SU-DHL-6 (cell line): Measurements from ENCODE around the gene RBM4.

Source experiments
- H2AFZ ChIP-seq: fragments of 200-600 bp; sonication (generic); 2 replicates; pipeline ENCODE4 v1.6.1; 2014; ENCODE audit warnings: low read depth, mild to moderate bottlenecking, moderate library complexity, mixed read lengths, antibody characterized with exemption, low read length; ENCODE audit not compliant: severe bottlenecking
- H3F3A ChIP-seq: fragments of 200-600 bp; shearing (Covaris generic); 2 replicates; pipeline ENCODE4 v1.6.0; 2016; ENCODE audit warnings: antibody characterized with exemption, mild to moderate bottlenecking; ENCODE audit not compliant: insufficient read depth
- H3K27ac ChIP-seq: fragments of 200-600 bp; sonication (generic); 2 replicates; pipeline ENCODE4 v1.5.1; 2016; ENCODE audit warnings: low read depth, mild to moderate bottlenecking, low read length, moderate library complexity, mixed read lengths
- H3K27me3 ChIP-seq: fragments of 200-600 bp; sonication (generic), shearing (Covaris generic); 2 replicates; pipeline ENCODE4 v1.6.0; 2014; ENCODE audit warnings: mild to moderate bottlenecking, low read length
- H3K36me3 ChIP-seq: fragments of 200-600 bp; sonication (generic); 2 replicates; pipeline ENCODE4 v1.6.1; 2014; ENCODE audit warnings: mild to moderate bottlenecking, low read length, mixed read lengths
- H3K4me2 ChIP-seq: fragments of 300-600, 200-600 bp; shearing (Covaris generic), sonication (generic); 2 replicates; pipeline ENCODE4 v1.6.0; 2014; ENCODE audit warnings: low read length, low read depth, mild to moderate bottlenecking; ENCODE audit not compliant: poor library complexity, severe bottlenecking
- H3K4me3 ChIP-seq: fragments of 200-600 bp; sonication (generic); 2 replicates; pipeline ENCODE4 v1.5.1; 2014; ENCODE audit warnings: antibody characterized with exemption, low read length, mild to moderate bottlenecking, mixed read lengths; ENCODE audit not compliant: insufficient read depth, poor library complexity, severe bottlenecking
- H3K79me2 ChIP-seq: fragments of 200-600 bp; sonication (generic); 2 replicates; pipeline ENCODE4 v1.6.1; 2014; ENCODE audit warnings: mild to moderate bottlenecking, low read length, moderate library complexity; ENCODE audit not compliant: insufficient read depth
- H3K9ac ChIP-seq: fragments of 200-600 bp; sonication (generic); 2 replicates; pipeline ENCODE4 v1.7.0; 2014; ENCODE audit warnings: mild to moderate bottlenecking, low read length
- H3K9me2 ChIP-seq: fragments of 200-600 bp; sonication (generic); replicated peaks from 2 replicates; pipeline ENCODE4 v1.6.1; 2014; ENCODE audit warnings: low read length; ENCODE audit not compliant: insufficient read depth
- H3K9me3 ChIP-seq: fragments of 200-600 bp; sonication (generic); 2 replicates; pipeline ENCODE4 v1.6.1; 2014; ENCODE audit warnings: low read length, mixed read lengths; ENCODE audit not compliant: insufficient read depth
- H4K20me1 ChIP-seq: fragments of 200-600 bp; sonication (generic); 2 replicates; pipeline ENCODE4 v1.6.1; 2014; ENCODE audit warnings: low read depth, mild to moderate bottlenecking, antibody characterized with exemption, low read length, moderate library complexity, mixed read lengths
- CTCF ChIP-seq: fragments of 200-600 bp; sonication (generic); IDR thresholded peaks from one replicate; pipeline ENCODE4 v1.5.1; 2017; ENCODE audit warnings: antibody characterized with exemption, mild to moderate bottlenecking, low read length, moderate library complexity; ENCODE audit not compliant: insufficient read depth, poor library complexity, severe bottlenecking
- EZH2phosphoT487 ChIP-seq: fragments of 200-600 bp; sonication (generic), shearing (Covaris generic); conservative IDR thresholded peaks from 2 replicates; pipeline ENCODE4 v1.6.1; 2018; ENCODE audit warnings: mild to moderate bottlenecking, antibody characterized with exemption, low read length, moderate library complexity, mixed read lengths

RBM4 gene

GRCh38 chr11:66676931-66677598 is 38.6 kb downstream of the RBM4 start:
- Histone ChIP-seq H3K9me2 (no peaks in the 10 kb centered on the region), H3K27me3 (no peaks in the 10 kb centered on the region), H4K20me1 (no peaks in the 10 kb centered on the region), H3K9me3 (no peaks in the 10 kb centered on the region), H3K4me3 (peak overlapping the region; percentile 58), H3K9ac (peak overlapping the region; percentile 67), H2AFZ (peak overlapping the region; percentile 52), H3K4me2 (peak overlapping the region; percentile 90), H3K27ac (peak overlapping the region; percentile 87), H3F3A (peaks cover 33% of the 10 kb centered on the region), H3K36me3 (0 out of 2 replicates have a peak, but pooled peaks cover 4% of the 10 kb centered on the region), H3K79me2 (peaks cover 49% of the 10 kb centered on the region)
- TF ChIP-seq CTCF, result no peak
- TF ChIP-seq EZH2phosphoT487, result no peak

GRCh38 chr11:66677599-66678375 is 39.3 kb downstream of the RBM4 start, which contains the start of gene RBM4B:
RBM4B (minus strand) TSS chr11:66677887; CDS start chr11:66677079, 808 bp downstream.
- TF ChIP-seq CTCF (no peak), EZH2phosphoT487 (no peak)
- Histone ChIP-seq H3K9me2 (no peaks in the 10 kb centered on the region), H3K4me3 (peak within 1 kb of the TSS; percentile 58), H3K27me3 (no peaks in the 10 kb centered on the region), H4K20me1 (no peaks in the 10 kb centered on the region), H3K27ac (peak within 1 kb of the TSS; percentile 87), H3K4me2 (peak within 1 kb of the TSS; percentile 90), H3K36me3 (0 out of 2 replicates have a peak, but pooled peaks cover 4% of the 10 kb centered on the region), H3F3A (peaks cover 31% of the 10 kb centered on the region), H2AFZ (peak within 1 kb of the TSS; percentile 52), H3K9me3 (no peaks in the 10 kb centered on the region), H3K9ac (peak within 1 kb of the TSS; percentile 67), H3K79me2 (peaks cover 42% of the 10 kb centered on the region)

- H3K4me3 ChIP-seq, result no peak overlapping the region
- H4K20me1 ChIP-seq, result no peaks in the 10 kb centered on the region
- H3K9ac ChIP-seq, result no peak overlapping the region
- no peaks in the 10 kb centered on the region for H3K36me3 ChIP-seq
- no peak overlapping the region for H3K27ac ChIP-seq
- no peaks in the 10 kb centered on the region for H3K27me3 ChIP-seq
- H3K9me2 ChIP-seq, result no peaks in the 10 kb centered on the region
- no peak for TF ChIP-seq CTCF
- TF ChIP-seq EZH2phosphoT487, result no peak
- H3K79me2 ChIP-seq, result peaks cover 11% of the 10 kb centered on the region
- H2AFZ ChIP-seq, result no peak overlapping the region
- H3K4me2 ChIP-seq, result no peak overlapping the region
- peaks cover 14% of the 10 kb centered on the region for H3F3A ChIP-seq
- H3K9me3 ChIP-seq, result no peaks in the 10 kb centered on the region
Measured at GRCh38 chr11:66680966-66681645, 42.6 kb downstream of the RBM4 start.
